Spleen (tissue), 11 donors: ENCODE data around the gene CYP8B1. TPM values are rescaled to one million over a fixed set of nuclear protein-coding genes. Genes with fewer than 3 reads are reported as not detected.

ENCODE experiments used
- DNase-seq: peaks from one replicate; pipeline ENCODE4 v3.0.0-alpha.2; 2020
- H3K27ac ChIP-seq, 8 donors: fragments of 200-600 bp; sonication (generic) in 7 of 8; 1 replicate in 4 of 8; 2 replicates in 4 of 8; pipeline versions ENCODE4 v1.5.0 to v1.8.0; 2016 to 2021; ENCODE audit warnings: inconsistent platforms in 4 of 8, mild to moderate bottlenecking in 4 of 8, moderate library complexity in 1 of 8
- H3K27me3 ChIP-seq, 7 donors: fragments of 200-600 bp; sonication (generic) in 6 of 7; replicated peaks in 1 of 7; 1 replicate in 4 of 7; 2 replicates in 3 of 7; pipeline versions ENCODE4 v1.5.0 to v1.8.0; 2016 to 2021; ENCODE audit warnings: inconsistent platforms in 3 of 7, mild to moderate bottlenecking in 1 of 7
- H3K36me3 ChIP-seq, 6 donors: fragments of 200-600 bp; sonication (generic) in 5 of 6; 1 replicate in 4 of 6; 2 replicates in 2 of 6; pipeline versions ENCODE4 v1.5.0 to v1.8.0; 2016 to 2021; ENCODE audit warnings: inconsistent platforms in 2 of 6
- H3K4me1 ChIP-seq, 6 donors: fragments of 200-600 bp; sonication (generic) in 5 of 6; 1 replicate in 3 of 6; 2 replicates in 3 of 6; pipeline versions ENCODE4 v1.5.0 to v1.8.0; 2016 to 2021; ENCODE audit warnings: inconsistent platforms in 3 of 6
- H3K4me3 ChIP-seq, 8 donors: fragments of 200-600 bp; sonication (generic) in 7 of 8; 1 replicate in 4 of 8; 2 replicates in 4 of 8; pipeline versions ENCODE4 v1.5.0 to v1.8.0; 2016 to 2021; ENCODE audit warnings: inconsistent platforms in 4 of 8, mild to moderate bottlenecking in 4 of 8, moderate library complexity in 2 of 8
- H3K9me3 ChIP-seq, 8 donors: fragments of 200-600 bp; sonication (generic) in 7 of 8; 1 replicate in 4 of 8; 2 replicates in 4 of 8; pipeline versions ENCODE4 v1.5.0 to v1.8.0; 2016 to 2021; ENCODE audit warnings: inconsistent platforms in 4 of 8
- CTCF ChIP-seq, 11 experiments: fragments of 200-600 bp in 7 of 11; fragments of 450-650 bp in 4 of 11; sonication (generic) in 4 of 11; IDR thresholded peaks in 8 of 11; conservative IDR thresholded peaks in 3 of 11; 1 replicate in 7 of 11; 2 replicates in 4 of 11; pipeline versions ENCODE4 v1.4.0 to v1.8.0; 2016 to 2021; ENCODE audit warnings: antibody characterized with exemption in 11 of 11, inconsistent platforms in 4 of 11, mild to moderate bottlenecking in 1 of 11
- POLR2A ChIP-seq, 3 donors: fragments of 450-650 bp; IDR thresholded peaks; one replicate each; pipeline ENCODE4 v1.5.1; 2017; ENCODE audit warnings: antibody characterized with exemption in 3 of 3, mild to moderate bottlenecking in 1 of 3
- POLR2AphosphoS5 ChIP-seq, 3 donors: sonication (generic); formaldehyde crosslinking; IDR thresholded peaks; one replicate each; pipeline ENCODE4 v1.5.1; 2017; ENCODE audit warnings: antibody characterized with exemption in 3 of 3
- WGBS, 5 donors: extraction: QIAGEN DNeasy Blood & Tissue Kit in 3 of 5; methylation state at CpG; one replicate each; pipeline versions ENCODE4 v1.1.5 to v1.1.7; 2013 to 2018; 5-methylcytosine and 5-hydroxymethylcytosine counted together
- intact Hi-C: fragments of 100-400 bp; cut with DNase I; formaldehyde crosslinking; loops from one replicate; pipeline ENCODE4 v1.15.0; 2023; ENCODE audit warnings: low total_unique reads
- polyA plus RNA-seq, 3 donors: library from polyadenylated mRNA; stranded (reverse); fragments of 200-250 nt; gene quantifications; one replicate each; pipeline ENCODE4 v1.2.1, GENCODE V29; 2013
- total RNA-seq, 7 donors: library from RNA; depleted of rRNA in 3 of 7; stranded (reverse); fragments of >200 nt in 3 of 7; fragmentation: NEBNext Ultra II Directional in 4 of 7; extraction: Animal tissue kit (Norgen Biotek cat#: 25700) in 4 of 7; gene quantifications; one replicate each; pipeline versions ENCODE4 v1.1.0 to v1.2.1, GENCODE V29; 2016 to 2021
- donor health status: healthy with polysubstance abuse.
- donor health status: DM: no; HTN: no; CAD: no; lungs with moderate emphysema.
- donor health status: DM: no; HTN: no; CAD: no.
- donor health status: Bipolar disorder and iron deficiency.
- donor health status: healthy.
- donor health status: DM: no; HTN: no; CAD: no.
- donor health status: DM: yes; HTN: yes; CAD: no.

The CYP8B1 gene
- total and polyA plus RNA-seq, 10 donors: 0.02 TPM; not detected in 9

- Histone ChIP-seq H3K4me3 (no peak overlapping the region), H3K4me1 (no peaks in the 10 kb centered on the region), H3K27me3 (no peaks in the 10 kb centered on the region), H3K36me3 (no peaks in the 10 kb centered on the region), H3K27ac (no peak overlapping the region), H3K9me3 (no peaks in the 10 kb centered on the region)
- WGBS, 5 donors: 68 to 81% (median 76%) methylated on average over 5 of the region's 5 CpGs
- intact Hi-C loops: no loop called here
- DNase-seq: no peak
- TF ChIP-seq POLR2A (IDR thresholded peaks at IDR 0.05) (no peak), CTCF (IDR thresholded peaks at IDR 0.05 in 8 of 11, conservative IDR thresholded peaks at IDR 0.05 in 3 of 11) (no peak), POLR2AphosphoS5 (IDR thresholded peaks at IDR 0.05) (no peak)
These were observed 6.8 kb downstream of the CYP8B1 start for GRCh38 chr3:42868841-42869240.

GRCh38 chr3:42867138-42867537 is 8.5 kb downstream of the CYP8B1 start:
- DNase-seq: no peak
- TF ChIP-seq POLR2A (IDR thresholded peaks at IDR 0.05): no peak
- no peak for TF ChIP-seq POLR2AphosphoS5 (IDR thresholded peaks at IDR 0.05)
- TF ChIP-seq CTCF (IDR thresholded peaks at IDR 0.05 in 8 of 11, conservative IDR thresholded peaks at IDR 0.05 in 3 of 11): no peak
- Histone ChIP-seq H3K27ac (no peak overlapping the region), H3K36me3 (no peaks in the 10 kb centered on the region), H3K9me3 (no peaks in the 10 kb centered on the region), H3K27me3 (no peaks in the 10 kb centered on the region), H3K4me1 (no peaks in the 10 kb centered on the region), H3K4me3 (no peak overlapping the region)
- intact Hi-C loops: no loop called here
- WGBS, 5 donors: 79 to 93% (median 90%) methylated on average over 7 of the region's 7 CpGs

GRCh38 chr3:42865256-42865655 is 10.4 kb downstream of the CYP8B1 start:
- Histone ChIP-seq H3K4me3 (no peak overlapping the region), H3K9me3 (no peaks in the 10 kb centered on the region), H3K27me3 (no peaks in the 10 kb centered on the region), H3K36me3 (no peaks in the 10 kb centered on the region), H3K4me1 (no peaks in the 10 kb centered on the region), H3K27ac (no peak overlapping the region)
- TF ChIP-seq POLR2AphosphoS5 (IDR thresholded peaks at IDR 0.05) (no peak), CTCF (IDR thresholded peaks at IDR 0.05 in 8 of 11, conservative IDR thresholded peaks at IDR 0.05 in 3 of 11) (no peak), POLR2A (IDR thresholded peaks at IDR 0.05) (no peak)
- no peak for DNase-seq
- 86 to 96% (median 91%) methylated on average over 8 of the region's 8 CpGs for WGBS, 5 donors
- intact Hi-C loops: no loop called here

GRCh38 chr3:42864321-42864950 is 11.2 kb downstream of the CYP8B1 start:
- intact Hi-C loops: no loop called here
- H3K27ac ChIP-seq: no peak overlapping the region
- H3K4me3 ChIP-seq: no peak overlapping the region
- H3K36me3 ChIP-seq: no peaks in the 10 kb centered on the region
- H3K27me3 ChIP-seq: no peaks in the 10 kb centered on the region
- WGBS, 5 donors: 92 to 94% (median 93%) methylated on average over 15 of the region's 15 CpGs
- H3K4me1 ChIP-seq: no peaks in the 10 kb centered on the region
- DNase-seq: no peak
- TF ChIP-seq CTCF (IDR thresholded peaks at IDR 0.05 in 8 of 11, conservative IDR thresholded peaks at IDR 0.05 in 3 of 11): no peak
- no peak for TF ChIP-seq POLR2AphosphoS5 (IDR thresholded peaks at IDR 0.05)
- no peak for TF ChIP-seq POLR2A (IDR thresholded peaks at IDR 0.05)
- H3K9me3 ChIP-seq: no peaks in the 10 kb centered on the region
